B cell (primary cell): ENCODE measurements around the gene PRKCA. TPM values are rescaled to one million over a fixed set of nuclear protein-coding genes. Genes with fewer than 3 reads are reported as not detected.

Experiments used
- ATAC-seq: fragments of 200-7000 bp; cut with Tn5 transposase; one replicate; pipeline ENCODE4 v1.10.0; 2021; ENCODE audit warnings: low read depth, mild to moderate bottlenecking, moderate number of reproducible peaks, moderate library complexity
- CTCF ChIA-PET: fragments of 350-600 bp; sonication (Branson Sonifier 250); formaldehyde crosslinking; loops from one replicate; lab custom pipeline; 2021; ENCODE audit warnings: antibody characterized with exemption, inconsistent platforms; lab: Charles Lee
- POLR2A ChIA-PET: fragments of 350-600 bp; sonication (Branson Sonifier 250); formaldehyde crosslinking; loops from one replicate; lab custom pipeline; 2021; ENCODE audit warnings: antibody characterized with exemption; lab: Charles Lee
- DNase-seq: peaks from one replicate; pipeline ENCODE4 v3.0.0; 2013
- H2AFZ ChIP-seq: 2 replicates; pipeline ENCODE4 v1.6.1; 2012; ENCODE audit warnings: mild to moderate bottlenecking, low read depth, low read length; ENCODE audit not compliant: insufficient read depth, poor library complexity, severe bottlenecking
- H3K27ac ChIP-seq, 2 donors: 1 replicate in 1 of 2; 2 replicates in 1 of 2; pipeline ENCODE4 v1.5.1; 2012 to 2013; ENCODE audit warnings: low read length in 2 of 2, mild to moderate bottlenecking in 2 of 2, moderate library complexity in 1 of 2
- H3K27me3 ChIP-seq, 4 experiments: fragments of 200-600 bp in 1 of 4; sonication (generic) in 1 of 4; replicated peaks in 1 of 4; 1 replicate in 2 of 4; 2 replicates in 2 of 4; pipeline versions ENCODE4 v1.6.1 to v1.7.0; 2013 to 2016; ENCODE audit warnings: low read length in 3 of 4, mild to moderate bottlenecking in 2 of 4, mixed read lengths in 1 of 4, moderate library complexity in 1 of 4; ENCODE audit not compliant: insufficient read depth in 4 of 4, control insufficient read depth in 3 of 4; ENCODE audit errors: control extremely low read depth in 1 of 4
- H3K36me3 ChIP-seq, 2 experiments: replicated peaks in 1 of 2; 1 replicate in 1 of 2; 2 replicates in 1 of 2; pipeline versions ENCODE4 v1.6.1 to v1.7.1; 2013; ENCODE audit warnings: low read length in 1 of 2; ENCODE audit not compliant: insufficient read depth in 2 of 2, control insufficient read depth in 1 of 2; ENCODE audit errors: control extremely low read depth in 1 of 2, extremely low read depth in 1 of 2
- H3K4me1 ChIP-seq, 2 donors: fragments of 200-600 bp in 1 of 2; sonication (generic) in 1 of 2; 1 replicate in 1 of 2; 2 replicates in 1 of 2; pipeline versions ENCODE4 v1.5.1 to v1.6.1; 2013 to 2017; ENCODE audit warnings: low read length in 2 of 2; ENCODE audit not compliant: control insufficient read depth in 2 of 2, insufficient read depth in 2 of 2
- H3K4me2 ChIP-seq: replicated peaks from 2 replicates; pipeline ENCODE3; 2012; ENCODE audit warnings: mild to moderate bottlenecking, low read depth, low read length; ENCODE audit not compliant: poor library complexity, severe bottlenecking
- H3K4me3 ChIP-seq, 5 experiments: fragments of 200-600 bp in 1 of 5; sonication (generic) in 1 of 5; 1 replicate in 3 of 5; 2 replicates in 2 of 5; pipeline versions ENCODE4 v1.5.1 to v1.7.0; 2011 to 2016; ENCODE audit warnings: low read length in 4 of 5, mild to moderate bottlenecking in 4 of 5, low read depth in 2 of 5, control low read depth in 1 of 5, moderate library complexity in 1 of 5; ENCODE audit not compliant: insufficient read depth in 1 of 5; ENCODE audit errors: control extremely low read depth in 1 of 5, extremely low read depth in 1 of 5
- H3K79me2 ChIP-seq: fragments of 200-600 bp; sonication (generic); one replicate; pipeline ENCODE4 v1.6.0; 2016; ENCODE audit warnings: low read length; ENCODE audit not compliant: control insufficient read depth, insufficient read depth
- H3K9ac ChIP-seq: fragments of 200-600 bp; sonication (generic); 2 replicates; pipeline ENCODE4 v1.6.1; 2017; ENCODE audit warnings: mild to moderate bottlenecking, low read length, moderate library complexity
- H3K9me3 ChIP-seq, 3 donors: one replicate each; pipeline versions ENCODE4 v1.6.1 to v1.7.1; 2013; ENCODE audit warnings: low read length in 2 of 3; ENCODE audit not compliant: control insufficient read depth in 2 of 3, insufficient read depth in 1 of 3; ENCODE audit errors: control extremely low read depth in 1 of 3
- H4K20me1 ChIP-seq: 2 replicates; pipeline ENCODE4 v1.6.0; 2012; ENCODE audit warnings: mild to moderate bottlenecking, low read length; ENCODE audit not compliant: insufficient read depth, control insufficient read depth, poor library complexity, severe bottlenecking
- H3K27ac Mint-ChIP-seq: one replicate; pipeline ENCODE4 v1.8.0; 2021; ENCODE audit warnings: mixed read lengths
- H3K27me3 Mint-ChIP-seq: one replicate; pipeline ENCODE4 v1.8.0; 2021; ENCODE audit warnings: mixed read lengths
- H3K4me1 Mint-ChIP-seq: one replicate; pipeline ENCODE4 v1.8.0; 2021; ENCODE audit warnings: mixed read lengths
- H3K4me3 Mint-ChIP-seq: one replicate; pipeline ENCODE4 v1.8.0; 2021; ENCODE audit warnings: mixed read lengths
- H3K9me3 Mint-ChIP-seq: one replicate; pipeline ENCODE4 v1.8.0; 2022; ENCODE audit warnings: mixed read lengths; ENCODE audit not compliant: insufficient read depth
- CTCF ChIP-seq: fragments of 200-600 bp; IDR thresholded peaks from one replicate; pipeline ENCODE4 v1.8.0; 2022; ENCODE audit warnings: antibody characterized with exemption, mild to moderate bottlenecking
- EZH2 ChIP-seq: IDR thresholded peaks from 2 replicates; pipeline ENCODE4 v1.6.1; 2012; ENCODE audit warnings: borderline replicate concordance, low read depth, mild to moderate bottlenecking, moderate library complexity, low read length; ENCODE audit not compliant: insufficient read depth, poor library complexity, severe bottlenecking
- WGBS: methylation state at CpG from one replicate; pipeline ENCODE4 v1.1.5; 2013; ENCODE audit warnings: missing lambda C conversion rate; ENCODE audit not compliant: insufficient coverage; 5-methylcytosine and 5-hydroxymethylcytosine counted together
- intact Hi-C: fragments of 100-400 bp; cut with micrococcal nuclease; formaldehyde crosslinking; loops from one replicate; pipeline ENCODE4 v1.10.0; 2022
- polyA plus RNA-seq: library from polyadenylated mRNA; depleted of rRNA; stranded (reverse); fragments of >200 nt; gene quantifications from 2 replicates; pipeline ENCODE4 v1.2.3, GENCODE V29; 2012
- total RNA-seq, 2 donors: library from RNA; stranded (reverse); fragments of 120-200 nt in 1 of 2; gene quantifications; 1 replicate in 1 of 2; 2 replicates in 1 of 2; pipeline versions ENCODE4 v1.2.3 to v1.2.4, GENCODE V29; 2013 to 2022

The PRKCA gene
- total and polyA plus RNA-seq, 2 donors (not counting 1 experiment from before 2014, with no cell fraction given), result 0.33 to 7.7 TPM

- peaks cover 0 to 3% (median 0%) of the 10 kb centered on the region in 3 donors for H3K9me3 ChIP-seq
- ChIA-PET POLR2A (no interaction called here), CTCF (no interaction called here)
- 100% methylated on average over 4 of the region's 6 CpGs for WGBS
- no peaks in the 10 kb centered on the region for H3K36me3 ChIP-seq
- no peaks in the 10 kb centered on the region for H3K4me1 Mint-ChIP-seq
- H3K27me3 Mint-ChIP-seq, result peaks cover 6% of the 10 kb centered on the region
- H3K9me3 Mint-ChIP-seq, result no peaks in the 10 kb centered on the region
- no peaks in the 10 kb centered on the region for H4K20me1 ChIP-seq
- TF ChIP-seq CTCF (no peak), EZH2 (no peak)
- H3K4me3 Mint-ChIP-seq, result no peak overlapping the region
- H3K79me2 ChIP-seq, result no peaks in the 10 kb centered on the region
- H3K4me2 ChIP-seq, result no peak overlapping the region
- no peaks in the 10 kb centered on the region for H3K27me3 ChIP-seq
- no peaks in the 10 kb centered on the region for H3K4me1 ChIP-seq
- no peak overlapping the region for H3K27ac ChIP-seq
- H3K27ac Mint-ChIP-seq, result no peak overlapping the region
- no peak overlapping the region for H2AFZ ChIP-seq
- H3K9ac ChIP-seq, result no peak overlapping the region
- H3K4me3 ChIP-seq, result no peak overlapping the region
- intact Hi-C loops, result no loop called here
- DNase-seq, result no peak
- no peak for ATAC-seq
Observed at GRCh38 chr17:66779237-66779606, 476.8 kb downstream of the PRKCA start.

DNA sequence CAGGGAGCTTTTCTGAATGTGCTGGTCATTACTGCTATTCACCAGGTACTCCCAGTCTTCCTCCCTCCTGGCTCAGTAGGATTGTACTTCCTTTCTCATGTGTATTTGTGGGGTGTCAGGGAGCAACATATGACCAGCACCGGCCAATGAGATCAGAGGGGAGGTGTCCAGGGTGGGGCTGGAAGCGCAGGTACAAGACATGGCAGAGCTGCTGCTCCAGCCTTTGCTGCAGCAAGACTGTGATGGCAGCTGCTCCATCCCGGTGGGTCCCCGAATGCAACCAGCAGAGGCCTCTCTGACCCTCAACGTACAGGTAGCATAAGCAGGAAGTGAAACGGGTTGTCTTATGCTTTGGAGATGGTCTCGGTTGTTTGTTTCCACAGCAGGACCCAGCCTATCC, 478.7 kb downstream of the PRKCA start:
- Histone ChIP-seq H3K4me3 (no peak overlapping the region), H3K27ac (no peak overlapping the region), H3K9me3 (peaks cover 0 to 6% (median 0%) of the 10 kb centered on the region in 3 donors), H3K27me3 (no peaks in the 10 kb centered on the region), H3K36me3 (no peaks in the 10 kb centered on the region), H4K20me1 (no peaks in the 10 kb centered on the region), H2AFZ (no peak overlapping the region), H3K79me2 (no peaks in the 10 kb centered on the region), H3K9ac (no peak overlapping the region), H3K4me2 (no peak overlapping the region), H3K4me1 (peaks cover 0 to 3% of the 10 kb centered on the region in 2 donors)
- ChIA-PET CTCF (no interaction called here), POLR2A (no interaction called here)
- WGBS, result 74% methylated on average over 6 of the region's 7 CpGs
- no peak for ATAC-seq
- intact Hi-C loops, result no loop called here
- H3K9me3 Mint-ChIP-seq, result no peaks in the 10 kb centered on the region
- no peak overlapping the region for H3K4me3 Mint-ChIP-seq
- H3K27me3 Mint-ChIP-seq, result no peaks in the 10 kb centered on the region
- H3K4me1 Mint-ChIP-seq, result peaks cover 3% of the 10 kb centered on the region
- H3K27ac Mint-ChIP-seq, result no peak overlapping the region
- no peak for DNase-seq
- TF ChIP-seq EZH2 (no peak), CTCF (no peak)
